HG03469 (cell line): Measurements from ENCODE around the gene LHFPL6.
"Not testable (repeated sequence)": the region's sequence is repeated elsewhere in the genome, so short reads cannot be mapped to it uniquely, and the experiment has no call there.

Experiments
- ATAC-seq: cut with Tn5 transposase; IDR thresholded peaks from one replicate; pipeline ENCODE4 v1.9.1; 2021; ENCODE audit warnings: mild to moderate bottlenecking, moderate library complexity, moderate number of reproducible peaks; ENCODE audit not compliant: unreplicated experiment

LHFPL6 gene

DNA sequence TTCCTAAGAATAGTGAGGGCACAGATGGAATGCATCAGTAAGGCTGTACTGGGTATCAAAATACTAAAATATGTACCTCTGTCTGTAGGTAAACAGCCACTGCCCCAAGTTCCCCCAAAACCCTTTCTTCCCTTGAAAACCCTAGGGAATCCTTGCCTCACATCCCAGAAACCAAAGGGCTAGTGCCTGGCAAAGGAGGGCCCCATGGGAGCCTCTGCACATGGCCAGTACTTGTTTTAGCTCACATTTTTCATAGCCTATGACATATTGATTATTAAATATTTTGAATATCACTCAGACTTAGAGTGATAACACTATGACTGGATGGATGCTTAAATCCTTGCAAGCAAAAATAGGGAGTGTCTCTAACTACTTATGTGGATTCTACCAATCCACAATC is 237.1 kb downstream of the LHFPL6 start:
- ATAC-seq: no peak

DNA sequence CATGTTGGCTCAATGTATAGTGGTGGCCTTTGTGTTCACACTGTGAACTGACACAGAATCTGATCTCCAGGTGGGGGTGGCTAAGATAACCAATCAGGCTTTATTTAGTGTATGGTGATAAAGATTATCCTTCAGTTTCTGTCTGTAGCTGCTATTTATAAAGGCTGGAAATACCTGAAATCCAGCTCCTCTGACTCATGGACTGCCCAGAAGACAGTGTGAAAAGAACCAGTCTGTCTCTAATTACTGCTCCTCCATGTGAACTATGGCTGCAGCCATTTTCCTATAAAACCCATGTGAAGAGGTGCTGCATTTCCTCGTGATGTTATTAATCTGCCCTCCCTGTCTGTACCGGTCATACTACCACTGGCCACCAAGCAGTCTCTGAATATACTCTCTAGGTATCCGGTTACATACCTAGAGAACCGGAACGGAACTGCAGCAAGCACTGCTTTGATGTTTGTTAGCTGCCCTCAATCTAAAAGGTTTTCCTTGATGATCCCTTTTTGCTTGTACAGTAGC is 238.0 kb downstream of the LHFPL6 start:
- no peak for ATAC-seq

DNA sequence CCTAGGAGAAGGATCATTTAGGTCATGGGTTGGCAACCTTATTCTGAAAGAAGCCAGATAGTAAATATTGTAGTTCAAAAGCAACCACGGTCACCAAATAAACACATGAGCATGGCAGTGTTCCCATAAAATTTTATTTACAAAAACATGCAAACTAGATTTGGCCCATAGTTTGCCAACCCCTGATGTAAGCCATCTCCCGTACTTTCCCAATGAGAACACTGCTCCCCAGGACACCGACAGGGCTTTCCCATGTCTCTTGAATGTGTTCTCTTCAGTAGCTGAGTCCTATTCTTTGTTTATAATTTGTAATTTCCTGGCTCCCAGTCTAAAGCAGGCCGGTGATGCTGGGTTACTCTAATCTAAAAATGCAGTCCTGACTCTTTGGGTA is 239.6 kb downstream of the LHFPL6 start:
- no peak for ATAC-seq

DNA sequence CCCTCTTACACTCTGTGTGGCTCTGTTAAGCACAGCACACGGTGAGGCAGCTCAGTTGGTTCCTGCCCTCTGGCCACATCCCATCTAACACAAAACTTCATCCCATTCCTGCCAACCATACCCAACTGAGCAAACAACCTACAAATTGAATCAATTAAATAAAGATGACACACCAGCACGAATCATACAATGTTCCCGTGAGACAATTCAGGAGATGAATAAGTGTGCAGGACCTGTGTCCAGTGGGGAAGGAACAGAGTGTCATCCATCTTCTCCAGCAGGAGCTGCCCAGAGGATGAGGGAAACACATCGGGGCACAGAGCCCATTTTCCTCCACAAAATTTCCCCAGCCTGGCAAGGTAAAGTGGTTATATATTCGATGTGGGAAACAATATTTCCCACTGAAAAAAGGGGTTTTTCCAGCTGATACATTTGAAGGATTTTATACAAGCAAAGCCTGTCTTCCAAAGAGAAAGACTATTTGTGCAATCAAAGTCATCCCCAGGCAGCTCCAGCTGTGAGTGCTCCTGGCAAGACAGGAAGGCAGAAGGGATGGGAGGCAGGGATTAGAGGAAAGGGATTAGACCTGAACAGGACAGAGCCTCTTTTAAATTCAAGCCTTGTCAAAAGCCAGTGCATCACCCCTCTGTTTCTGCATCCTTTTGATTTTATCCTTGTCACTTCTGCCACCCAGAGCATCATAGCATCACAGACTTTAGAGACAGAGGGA is 240.2 kb downstream of the LHFPL6 start:
- no peak for ATAC-seq

DNA sequence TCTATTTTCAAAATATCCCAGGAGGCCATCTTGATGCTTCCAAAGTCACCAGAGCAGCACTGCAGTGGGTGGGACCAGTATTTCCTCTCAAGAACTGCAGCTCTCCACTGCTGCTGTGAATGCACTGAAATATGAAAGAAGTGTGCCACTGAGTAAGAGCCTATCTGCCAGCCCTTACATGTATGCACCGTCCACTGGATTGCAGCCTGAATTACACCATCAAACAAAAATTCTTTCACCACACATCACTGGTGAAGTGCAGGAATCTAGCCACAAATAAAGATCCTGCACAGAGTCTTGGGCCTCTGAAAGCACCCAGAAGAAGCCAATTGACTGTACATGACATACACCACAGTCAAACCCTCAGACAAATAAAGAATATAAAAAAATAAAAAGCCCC is 249.0 kb downstream of the LHFPL6 start:
- no peak for ATAC-seq

DNA sequence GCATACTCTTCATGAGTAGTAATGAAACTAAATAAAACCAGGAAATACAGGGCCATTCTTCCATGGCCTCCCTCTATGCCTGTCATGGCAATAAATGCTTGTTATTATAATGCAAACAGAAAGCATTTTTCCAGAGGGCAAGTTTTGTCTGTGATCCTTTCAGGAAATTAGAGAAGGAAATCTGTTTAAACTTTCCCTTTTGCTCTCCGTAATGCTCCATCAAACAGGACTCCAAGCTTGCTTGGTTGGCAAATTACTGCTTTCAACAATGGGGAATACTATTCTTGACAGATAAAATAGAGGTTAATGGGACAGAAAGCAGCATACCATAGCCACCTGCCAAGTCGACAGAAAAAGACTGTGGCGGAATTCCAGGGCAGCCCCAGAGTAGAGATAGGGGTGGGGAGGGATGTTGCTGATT is 252.5 kb downstream of the LHFPL6 start:
- ATAC-seq: no peak

DNA sequence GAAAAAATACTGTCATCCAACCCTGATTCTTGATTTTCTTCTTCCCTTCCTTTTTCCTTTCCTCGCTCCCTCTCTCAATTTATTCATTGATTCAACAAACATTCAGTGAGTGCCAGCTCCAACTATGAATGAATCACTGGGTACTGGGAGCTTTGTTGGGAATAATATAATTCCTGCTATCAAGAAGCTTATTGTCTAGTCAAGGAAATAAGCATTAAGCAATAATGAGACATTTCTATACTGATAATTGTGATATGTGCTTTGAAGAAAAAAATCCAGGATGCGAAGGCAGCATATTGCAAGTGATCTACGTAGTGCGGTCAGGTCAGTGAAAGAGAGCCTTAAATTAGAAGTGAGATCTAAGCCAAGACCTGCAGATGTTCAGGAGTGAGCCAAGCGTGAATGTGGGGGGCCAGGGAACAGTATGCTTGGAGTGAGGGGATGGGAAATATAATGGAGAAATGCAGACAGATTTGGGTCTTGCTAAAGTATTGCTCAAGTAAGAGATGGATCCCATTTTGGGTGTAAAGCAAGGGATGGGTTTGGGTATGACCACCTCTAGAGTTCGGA is 253.5 kb downstream of the LHFPL6 start:
- no peak for ATAC-seq

DNA sequence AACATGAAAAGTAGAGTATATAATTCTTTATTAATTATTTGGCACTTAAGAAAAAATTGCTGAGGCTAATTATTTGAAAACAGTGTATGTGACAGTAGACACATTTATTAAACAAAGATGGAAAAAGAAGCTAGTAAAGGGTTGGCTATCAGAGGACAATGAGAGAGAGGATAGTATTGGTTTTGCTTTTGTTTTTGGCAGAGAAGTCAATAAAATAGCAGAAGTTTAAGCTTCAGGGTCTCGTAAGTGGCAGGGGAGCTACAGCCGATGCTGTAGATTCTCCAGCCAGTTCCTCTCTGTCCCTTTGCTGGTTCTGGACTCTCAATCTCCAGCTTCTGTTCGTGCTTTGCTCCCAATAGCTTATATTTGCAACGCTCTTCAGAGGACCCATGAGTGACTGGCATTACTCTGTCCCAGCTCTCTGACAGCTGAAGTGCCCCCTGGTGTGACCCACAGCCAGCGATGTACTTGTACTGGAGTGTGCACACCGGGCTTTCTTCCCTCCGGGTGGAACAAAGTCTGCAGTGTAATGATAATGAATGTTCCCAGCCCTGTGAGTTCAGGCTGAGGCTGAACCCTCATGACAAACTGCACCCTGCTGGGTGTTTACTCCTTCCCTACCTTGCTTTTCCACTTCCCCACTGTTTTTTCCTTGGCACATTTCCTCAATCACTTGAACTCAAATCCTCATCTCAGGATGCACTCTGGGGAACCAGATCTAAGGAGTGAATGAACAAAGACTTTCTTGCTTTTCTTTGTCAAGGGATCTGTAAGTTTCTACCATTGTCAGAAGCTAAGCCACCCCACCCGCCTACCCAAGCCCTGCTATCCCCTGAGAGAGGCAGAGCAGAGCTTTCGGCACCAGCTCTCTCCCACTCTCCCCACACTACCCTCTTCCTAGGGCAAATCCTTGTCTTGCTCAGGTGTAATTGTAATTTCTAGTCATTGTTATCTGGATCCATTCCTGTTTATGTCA is 254.8 kb downstream of the LHFPL6 start:
- no peak for ATAC-seq

DNA sequence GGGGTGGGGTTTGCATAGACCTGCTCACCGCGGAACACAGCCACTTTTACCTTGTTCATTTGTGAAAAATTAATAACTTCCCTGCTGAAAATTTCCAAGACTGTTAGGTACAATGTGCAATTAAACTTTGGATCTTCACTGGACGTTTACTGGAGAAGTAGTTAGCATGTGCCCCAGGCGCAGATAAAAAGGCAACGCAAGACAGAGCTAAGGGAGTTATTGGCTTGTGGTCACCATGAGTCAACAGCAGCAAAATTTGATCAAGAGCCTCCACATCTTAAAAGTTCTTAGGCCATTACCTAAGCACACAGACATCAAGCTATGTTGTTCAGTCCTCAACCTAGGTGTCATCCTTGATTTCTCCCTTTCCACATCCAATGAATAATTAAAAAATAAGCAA is 257.0 kb downstream of the LHFPL6 start:
- ATAC-seq: no peak

DNA sequence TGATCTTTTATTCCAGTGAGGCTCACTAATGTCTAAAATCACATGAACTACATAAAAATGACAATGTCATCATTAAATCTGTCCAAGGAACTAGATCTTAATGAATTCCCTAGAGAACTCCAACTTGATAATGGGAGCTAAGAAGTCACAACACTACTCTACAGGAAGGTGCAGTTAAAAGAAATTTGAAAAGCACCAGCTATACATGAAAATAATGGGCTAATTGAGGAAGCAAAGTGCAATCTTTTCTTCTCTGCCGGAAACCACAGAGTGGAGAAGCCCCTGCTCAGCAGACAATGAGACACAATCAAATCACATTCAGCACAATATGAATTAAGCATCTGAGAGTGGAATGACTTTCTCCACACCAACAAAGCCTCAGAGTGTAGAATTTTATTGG is 261.7 kb downstream of the LHFPL6 start:
- ATAC-seq: no peak

DNA sequence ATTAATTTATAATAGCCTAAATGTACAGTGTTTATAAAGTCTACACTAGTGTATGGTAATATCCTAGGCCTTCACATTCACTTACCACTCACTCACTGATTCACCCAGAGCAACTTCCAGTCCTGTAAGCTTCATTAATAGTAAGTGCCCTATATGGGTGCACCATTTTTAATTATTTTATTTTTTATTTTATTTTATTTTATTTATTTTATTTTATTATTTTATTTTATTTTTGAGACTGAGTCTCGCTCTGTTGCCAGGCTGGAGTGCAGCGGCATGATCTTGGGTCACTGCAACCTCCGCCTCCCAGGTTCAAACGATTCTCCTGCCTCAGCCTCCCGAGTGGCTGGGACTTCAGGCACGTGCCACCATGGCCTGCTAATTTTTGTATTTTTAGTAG is 264.9 kb downstream of the LHFPL6 start:
- ATAC-seq: not testable (repeated sequence)

DNA sequence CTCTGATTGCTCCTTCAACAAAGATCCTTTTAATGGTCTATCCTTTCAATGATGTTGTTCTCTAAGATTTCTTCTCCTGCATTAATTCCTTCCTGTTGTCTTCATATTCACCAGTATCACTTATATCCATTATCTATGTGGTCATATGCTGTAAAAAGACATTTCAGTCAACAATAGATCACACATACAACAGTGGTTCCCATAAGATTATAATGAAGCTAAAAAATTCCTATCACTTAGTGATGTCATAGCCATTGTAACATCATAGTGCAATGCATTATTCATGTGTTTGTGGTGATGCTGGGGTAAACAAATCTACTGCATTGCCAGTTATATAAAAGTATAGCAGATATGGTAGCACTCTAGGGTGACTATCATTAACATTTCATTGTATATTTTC is 266.1 kb downstream of the LHFPL6 start:
- ATAC-seq: no peak

DNA sequence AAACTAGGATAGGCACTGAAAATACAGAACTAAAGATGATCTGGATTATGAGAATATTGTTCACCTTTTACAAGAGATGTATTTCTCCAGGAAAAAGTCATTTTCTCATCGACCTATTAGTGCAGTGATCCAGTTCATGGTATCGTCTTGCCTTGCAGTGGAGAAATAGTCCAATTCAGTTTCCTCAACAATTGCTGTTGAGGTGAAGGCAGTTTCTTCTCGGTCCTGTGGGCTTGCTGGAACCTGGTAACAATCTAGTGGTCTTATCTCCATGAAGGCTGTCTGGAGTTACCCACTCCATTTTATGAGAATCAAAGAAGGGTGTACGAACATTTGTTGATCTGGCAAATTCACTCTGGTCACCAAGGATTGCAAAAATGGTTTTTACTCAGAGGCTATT is 266.8 kb downstream of the LHFPL6 start:
- ATAC-seq: no peak

DNA sequence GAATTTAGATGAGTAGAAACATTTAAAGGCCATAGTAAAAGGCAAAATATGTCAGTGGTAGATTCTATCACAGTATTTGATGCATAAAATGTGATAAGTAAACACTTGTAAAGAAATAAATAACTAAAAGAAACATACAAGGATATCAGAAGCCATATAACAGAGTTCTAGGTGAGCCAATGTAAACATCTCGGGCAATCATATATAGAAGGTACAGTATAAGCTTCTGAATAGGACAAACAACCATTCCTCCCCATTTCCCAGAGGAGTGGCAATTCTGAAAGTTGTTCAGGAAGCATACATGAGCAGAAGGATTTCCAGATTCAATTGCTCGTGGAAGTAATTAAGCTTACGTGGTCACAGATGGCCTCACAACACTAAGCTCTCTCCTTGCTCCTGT is 267.3 kb downstream of the LHFPL6 start:
- no peak for ATAC-seq

DNA sequence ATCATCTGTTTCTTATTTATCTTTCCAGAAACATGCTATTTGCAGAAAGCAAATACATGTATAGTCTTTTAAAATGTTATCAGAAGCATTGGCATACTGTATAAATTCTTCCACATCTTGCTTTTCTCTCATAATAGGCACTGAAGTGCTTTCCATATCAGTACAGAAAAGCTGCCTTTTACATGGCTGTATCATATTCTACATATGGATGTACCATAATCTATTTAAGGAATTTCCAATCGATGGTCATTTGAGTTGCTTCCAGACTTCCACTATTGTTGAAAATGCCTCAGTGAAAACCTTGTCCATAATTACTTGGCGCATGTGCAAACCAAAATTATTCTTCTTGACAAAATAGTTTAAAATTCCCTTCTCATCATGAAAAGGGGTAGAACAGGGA is 272.5 kb downstream of the LHFPL6 start:
- no peak for ATAC-seq

DNA sequence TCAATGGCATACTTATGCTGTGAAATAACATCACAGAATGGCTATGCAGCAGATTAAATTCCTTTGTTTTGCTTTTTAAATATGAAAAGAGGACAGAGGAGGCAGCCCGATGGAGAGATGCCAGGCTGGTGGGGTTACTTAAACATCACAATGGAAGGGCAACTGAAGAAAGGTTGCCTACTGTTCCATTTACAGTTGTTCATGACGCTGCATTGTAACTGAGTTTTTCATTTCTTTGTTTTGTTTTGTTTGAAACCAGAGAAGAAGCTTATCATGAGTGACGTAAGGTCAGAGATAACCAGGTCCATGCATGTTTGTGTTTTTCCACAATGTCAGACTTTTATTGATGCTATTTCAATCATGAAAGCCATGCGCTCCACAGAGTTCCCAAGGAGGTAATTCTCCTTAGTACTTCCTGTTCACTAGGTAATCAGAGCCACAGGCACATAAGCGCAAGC is 273.8 kb downstream of the LHFPL6 start:
- no peak for ATAC-seq

DNA sequence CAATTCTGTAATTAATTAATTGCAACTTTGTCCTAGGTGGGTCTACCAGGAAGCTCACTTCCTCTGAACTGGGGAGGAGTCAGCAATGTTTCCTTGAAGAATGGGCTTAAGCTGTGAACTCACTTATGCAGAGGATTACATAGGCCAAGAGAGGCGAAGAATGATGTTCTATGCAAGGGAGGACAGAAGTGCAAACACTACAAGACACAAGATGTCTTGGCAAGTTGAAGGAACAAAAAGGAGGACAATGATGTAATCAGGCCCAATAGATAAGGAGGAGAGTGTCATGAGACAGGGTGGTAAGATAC is 275.9 kb downstream of the LHFPL6 start:
- ATAC-seq: no peak

DNA sequence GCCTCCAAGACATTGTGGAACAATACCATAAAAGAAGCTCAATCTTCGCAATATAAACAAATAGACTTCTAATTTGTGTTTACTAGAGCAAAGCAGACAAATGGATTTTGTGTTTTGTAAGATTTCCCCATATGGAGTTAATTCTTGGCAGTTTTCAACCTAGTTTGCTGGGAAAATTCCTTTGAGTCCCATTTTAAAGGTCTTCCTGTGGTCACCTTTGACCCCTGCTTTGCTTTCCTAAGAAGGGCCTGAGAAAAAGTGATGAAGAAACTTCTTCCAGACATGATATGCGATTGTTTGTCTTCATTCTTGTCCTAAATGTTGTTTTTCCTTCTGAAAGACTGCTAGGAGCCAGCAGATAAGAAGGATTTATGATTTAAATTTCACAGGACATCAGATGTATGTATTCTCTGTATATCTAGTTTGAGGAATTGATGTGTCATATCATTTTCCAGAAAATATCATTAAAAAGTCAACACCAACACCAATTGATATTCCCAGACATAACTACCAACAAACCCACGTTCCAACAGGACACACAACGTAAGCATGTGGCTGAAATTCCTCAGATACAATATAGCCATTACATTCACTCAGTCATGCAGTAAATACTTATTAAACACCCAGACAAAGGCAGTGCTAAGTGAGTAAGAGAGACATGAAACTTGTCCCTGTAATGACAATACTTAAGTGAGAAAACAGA is 276.4 kb downstream of the LHFPL6 start:
- ATAC-seq: no peak

DNA sequence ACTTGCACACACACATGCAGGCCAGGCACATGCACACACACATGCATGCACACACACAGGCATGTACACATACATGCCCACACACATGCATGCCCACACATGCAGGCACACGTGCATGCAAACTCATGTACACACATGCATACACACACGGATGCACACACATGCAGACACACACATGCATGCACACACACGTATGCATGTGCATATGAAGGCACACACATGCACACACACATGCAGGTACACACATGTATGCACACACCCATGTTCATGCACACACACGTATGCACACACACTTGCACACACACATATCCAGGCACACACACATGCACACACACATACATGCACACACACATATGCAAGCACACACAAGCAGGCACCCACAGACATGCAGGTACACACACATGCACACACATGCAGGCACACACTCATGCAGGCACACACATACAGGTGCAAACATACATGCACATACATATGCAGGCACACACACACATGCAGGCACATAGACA is 278.1 kb downstream of the LHFPL6 start:
- ATAC-seq: no peak

DNA sequence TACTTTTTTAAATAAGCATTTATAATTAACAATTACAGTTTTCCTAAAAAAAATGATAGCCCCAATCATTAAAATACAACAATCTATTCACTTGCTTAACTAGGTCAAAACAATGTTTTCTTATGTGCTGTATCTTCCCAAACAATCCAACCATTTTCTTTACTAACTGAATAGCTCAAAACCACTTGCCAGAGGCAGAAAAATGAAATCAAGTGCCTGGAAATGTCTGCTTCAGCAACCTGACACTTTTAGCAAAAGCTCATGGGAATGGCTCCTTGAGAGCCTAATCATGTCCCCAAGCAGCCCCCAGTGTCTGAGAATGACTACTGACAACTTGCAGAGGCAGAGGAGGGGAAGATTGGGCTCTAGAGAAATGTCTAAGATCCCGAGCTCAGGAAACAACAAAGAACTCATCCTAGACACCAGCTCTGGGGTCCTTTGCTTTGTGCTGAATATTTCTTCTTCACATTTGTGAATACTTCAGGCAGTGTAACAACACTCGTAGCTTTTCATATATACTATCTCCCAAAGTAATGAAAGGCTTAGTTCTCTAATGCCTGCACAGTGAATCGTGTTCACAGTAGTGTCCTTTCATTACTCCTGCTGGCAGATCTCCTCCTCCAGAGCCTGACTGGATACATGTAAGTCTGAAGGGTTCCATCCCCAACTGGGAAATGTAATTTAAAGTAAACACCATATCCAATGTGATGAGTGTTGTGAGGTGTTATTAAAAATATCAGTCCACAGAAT is 280.0 kb downstream of the LHFPL6 start:
- ATAC-seq: no peak
